ENCODE results near the gene AOC2. TPM values are rescaled to one million over a fixed set of nuclear protein-coding genes. Genes with fewer than 3 reads are reported as not detected.

The AOC2 gene
- total and polyA plus RNA-seq, 2 of the 13 experiments (the other 11 are each of a cell fraction or from before 2014, with no cell fraction given), result 1.2 to 3.3 TPM

GRCh38 chr17:42855048-42855596, 10.7 kb downstream of the AOC2 start (continued):
- TF ChIP-seq, protein P1, sequence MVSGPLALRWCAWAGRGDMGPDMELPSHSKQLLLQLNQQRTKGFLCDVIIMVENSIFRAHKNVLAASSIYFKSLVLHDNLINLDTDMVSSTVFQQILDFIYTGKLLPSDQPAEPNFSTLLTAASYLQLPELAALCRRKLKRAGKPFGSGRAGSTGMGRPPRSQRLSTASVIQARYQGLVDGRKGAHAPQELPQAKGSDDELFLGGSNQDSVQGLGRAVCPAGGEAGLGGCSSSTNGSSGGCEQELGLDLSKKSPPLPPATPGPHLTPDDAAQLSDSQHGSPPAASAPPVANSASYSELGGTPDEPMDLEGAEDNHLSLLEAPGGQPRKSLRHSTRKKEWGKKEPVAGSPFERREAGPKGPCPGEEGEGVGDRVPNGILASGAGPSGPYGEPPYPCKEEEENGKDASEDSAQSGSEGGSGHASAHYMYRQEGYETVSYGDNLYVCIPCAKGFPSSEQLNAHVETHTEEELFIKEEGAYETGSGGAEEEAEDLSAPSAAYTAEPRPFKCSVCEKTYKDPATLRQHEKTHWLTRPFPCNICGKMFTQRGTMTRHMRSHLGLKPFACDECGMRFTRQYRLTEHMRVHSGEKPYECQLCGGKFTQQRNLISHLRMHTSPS (CRISPR knock-in tag; IDR thresholded peaks at IDR 0.05; ENCODE audit: low read depth), result peak; percentile 63; the same call in 1 of the 2 replicates
- TF ChIP-seq JUND (CRISPR knock-in tag; IDR thresholded peaks at IDR 0.05) (peak; percentile 82), ZBTB40 (IDR thresholded peaks at IDR 0.05) (no peak), ZBTB40 (CRISPR knock-in tag; IDR thresholded peaks at IDR 0.05) (no peak; the same call in none of the 2 replicates), ZNF839 (CRISPR knock-in tag; IDR thresholded peaks at IDR 0.05; ENCODE audit: borderline replicate concordance) (no peak), PRPF4 (IDR thresholded peaks at IDR 0.05; ENCODE audit: low read depth, low read length, poor library complexity, severe bottlenecking) (no peak), TOE1 (CRISPR knock-in tag; IDR thresholded peaks at IDR 0.05) (no peak), U2AF2 (IDR thresholded peaks at IDR 0.05; ENCODE audit: low read depth, low read length) (no peak), ZNF260 (CRISPR knock-in tag; IDR thresholded peaks at IDR 0.05; ENCODE audit: borderline replicate concordance, low read depth) (no peak), ZNF562 (CRISPR knock-in tag; IDR thresholded peaks at IDR 0.05; ENCODE audit: borderline replicate concordance) (no peak)
- TF ChIP-seq, protein P2, sequence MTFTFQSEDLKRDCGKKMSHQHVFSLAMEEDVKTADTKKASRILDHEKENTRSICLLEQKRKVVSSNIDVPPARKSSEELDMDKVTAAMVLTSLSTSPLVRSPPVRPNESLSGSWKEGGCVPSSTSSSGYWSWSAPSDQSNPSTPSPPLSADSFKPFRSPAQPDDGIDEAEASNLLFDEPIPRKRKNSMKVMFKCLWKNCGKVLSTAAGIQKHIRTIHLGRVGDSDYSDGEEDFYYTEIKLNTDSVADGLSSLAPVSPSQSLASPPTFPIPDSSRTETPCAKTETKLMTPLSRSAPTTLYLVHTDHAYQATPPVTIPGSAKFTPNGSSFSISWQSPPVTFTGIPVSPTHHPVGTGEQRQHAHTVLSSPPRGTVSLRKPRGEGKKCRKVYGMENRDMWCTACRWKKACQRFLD (CRISPR knock-in tag; IDR thresholded peaks at IDR 0.05; ENCODE audit: borderline replicate concordance), result no peak
- TF ChIP-seq, protein P3, sequence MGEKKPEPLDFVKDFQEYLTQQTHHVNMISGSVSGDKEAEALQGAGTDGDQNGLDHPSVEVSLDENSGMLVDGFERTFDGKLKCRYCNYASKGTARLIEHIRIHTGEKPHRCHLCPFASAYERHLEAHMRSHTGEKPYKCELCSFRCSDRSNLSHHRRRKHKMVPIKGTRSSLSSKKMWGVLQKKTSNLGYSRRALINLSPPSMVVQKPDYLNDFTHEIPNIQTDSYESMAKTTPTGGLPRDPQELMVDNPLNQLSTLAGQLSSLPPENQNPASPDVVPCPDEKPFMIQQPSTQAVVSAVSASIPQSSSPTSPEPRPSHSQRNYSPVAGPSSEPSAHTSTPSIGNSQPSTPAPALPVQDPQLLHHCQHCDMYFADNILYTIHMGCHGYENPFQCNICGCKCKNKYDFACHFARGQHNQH (CRISPR knock-in tag; IDR thresholded peaks at IDR 0.05), result 0 out of 2 replicates have a peak, but pooled peaks have one; percentile 60
- TF ChIP-seq, protein P4, sequence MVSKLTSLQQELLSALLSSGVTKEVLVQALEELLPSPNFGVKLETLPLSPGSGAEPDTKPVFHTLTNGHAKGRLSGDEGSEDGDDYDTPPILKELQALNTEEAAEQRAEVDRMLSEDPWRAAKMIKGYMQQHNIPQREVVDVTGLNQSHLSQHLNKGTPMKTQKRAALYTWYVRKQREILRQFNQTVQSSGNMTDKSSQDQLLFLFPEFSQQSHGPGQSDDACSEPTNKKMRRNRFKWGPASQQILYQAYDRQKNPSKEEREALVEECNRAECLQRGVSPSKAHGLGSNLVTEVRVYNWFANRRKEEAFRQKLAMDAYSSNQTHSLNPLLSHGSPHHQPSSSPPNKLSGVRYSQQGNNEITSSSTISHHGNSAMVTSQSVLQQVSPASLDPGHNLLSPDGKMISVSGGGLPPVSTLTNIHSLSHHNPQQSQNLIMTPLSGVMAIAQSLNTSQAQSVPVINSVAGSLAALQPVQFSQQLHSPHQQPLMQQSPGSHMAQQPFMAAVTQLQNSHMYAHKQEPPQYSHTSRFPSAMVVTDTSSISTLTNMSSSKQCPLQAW (CRISPR knock-in tag; IDR thresholded peaks at IDR 0.05), result no peak

Measured in HepG2 (cell line).